IPS-20b (cell line): ENCODE measurements around the gene MMP17.
"Not testable (repeated sequence)": the region's sequence is repeated elsewhere in the genome, so short reads cannot be mapped to it uniquely, and the experiment has no call there.

Experiments used
- H3K27ac ChIP-seq: one replicate; pipeline ENCODE4 v1.5.1; 2013; ENCODE audit warnings: low read length
- H3K27me3 ChIP-seq: 2 replicates; pipeline ENCODE4 v1.6.1; 2013; ENCODE audit warnings: mild to moderate bottlenecking, low read length, inconsistent platforms; ENCODE audit not compliant: insufficient read depth
- H3K36me3 ChIP-seq: 2 replicates; pipeline ENCODE4 v1.6.1; 2013; ENCODE audit warnings: low read depth, mild to moderate bottlenecking, inconsistent platforms, low read length, moderate library complexity; ENCODE audit not compliant: insufficient read depth
- H3K4me1 ChIP-seq: 2 replicates; pipeline ENCODE4 v1.6.1; 2013; ENCODE audit warnings: mild to moderate bottlenecking, control low read depth, inconsistent platforms, low read length, moderate library complexity; ENCODE audit not compliant: insufficient read depth
- H3K4me3 ChIP-seq: 2 replicates; pipeline ENCODE4 v1.5.1; 2013; ENCODE audit warnings: mild to moderate bottlenecking, low read length, inconsistent platforms
- H3K9ac ChIP-seq: 2 replicates; pipeline ENCODE4 v1.6.1; 2013; ENCODE audit warnings: low read depth, mild to moderate bottlenecking, inconsistent platforms, low read length, moderate library complexity
- H3K9me3 ChIP-seq: 2 replicates; pipeline ENCODE4 v1.6.1; 2013; ENCODE audit warnings: mild to moderate bottlenecking, low read depth, low read length, inconsistent platforms; ENCODE audit not compliant: insufficient read depth

MMP17 gene

DNA sequence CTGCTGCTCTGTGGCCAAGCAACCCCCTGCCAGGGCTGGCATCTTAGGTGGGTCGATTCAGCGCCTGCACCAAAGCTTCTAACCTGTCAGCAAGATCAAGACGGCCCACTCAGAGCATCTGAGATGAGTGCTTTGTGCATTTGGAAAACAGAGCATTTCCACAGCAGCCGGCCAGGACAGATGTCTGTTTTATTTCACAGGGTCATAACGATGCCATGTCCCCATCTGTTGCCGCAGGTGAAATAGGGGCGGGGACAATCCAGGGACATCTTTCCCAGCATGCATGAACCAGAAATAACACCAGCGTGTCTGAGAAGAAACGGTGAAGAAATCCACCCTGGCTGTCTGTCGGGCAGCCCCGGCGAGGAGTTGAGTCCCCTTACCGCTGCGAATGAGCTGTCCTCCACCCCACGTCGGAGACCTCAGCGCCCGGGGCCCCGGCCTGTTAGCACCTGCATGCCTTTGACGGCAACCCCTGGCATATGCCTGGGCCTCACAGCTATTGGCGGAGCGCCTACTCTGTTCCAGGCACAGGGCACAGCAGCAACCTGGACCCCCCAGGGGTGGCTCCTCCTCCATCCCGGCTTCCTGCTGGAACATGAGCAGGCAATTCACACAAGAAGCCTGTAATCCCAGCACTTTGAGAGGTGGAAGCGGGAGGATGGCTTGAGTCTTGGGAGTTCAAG lies 35.7 kb downstream of the MMP17 start:
- no peak overlapping the region for H3K4me3 ChIP-seq
- no peak overlapping the region for H3K9ac ChIP-seq
- no peaks in the 10 kb centered on the region for H3K36me3 ChIP-seq
- no peaks in the 10 kb centered on the region for H3K9me3 ChIP-seq
- H3K4me1 ChIP-seq = peaks cover 9% of the 10 kb centered on the region; the same call in 1 of the 2 replicates
- no peak overlapping the region for H3K27ac ChIP-seq
- no peaks in the 10 kb centered on the region for H3K27me3 ChIP-seq

DNA sequence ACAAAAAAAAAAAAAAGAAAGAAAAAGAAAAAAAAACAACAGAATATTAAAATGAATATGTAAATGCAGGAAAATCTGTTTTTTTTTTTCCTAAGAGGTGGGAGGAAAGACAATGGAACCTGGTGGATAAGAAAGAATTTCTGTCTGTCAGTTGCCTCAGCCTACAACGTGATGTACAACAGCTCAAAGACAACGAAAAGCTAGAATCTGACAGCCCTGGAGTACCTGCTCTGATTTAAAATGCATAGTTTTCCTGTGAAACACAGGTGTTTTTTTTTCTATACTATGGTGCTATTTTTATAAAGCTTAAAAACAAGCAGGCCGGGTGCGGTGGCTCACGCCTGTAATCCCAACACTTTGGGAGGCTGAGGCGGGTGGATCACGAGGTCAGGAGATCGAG lies 36.3 kb downstream of the MMP17 start:
- Histone ChIP-seq H3K9ac (no peak overlapping the region), H3K4me3 (no peak overlapping the region), H3K4me1 (peaks cover 9% of the 10 kb centered on the region; the same call in 1 of the 2 replicates), H3K27ac (no peak overlapping the region), H3K27me3 (no peaks in the 10 kb centered on the region), H3K36me3 (no peaks in the 10 kb centered on the region), H3K9me3 (no peaks in the 10 kb centered on the region)

DNA sequence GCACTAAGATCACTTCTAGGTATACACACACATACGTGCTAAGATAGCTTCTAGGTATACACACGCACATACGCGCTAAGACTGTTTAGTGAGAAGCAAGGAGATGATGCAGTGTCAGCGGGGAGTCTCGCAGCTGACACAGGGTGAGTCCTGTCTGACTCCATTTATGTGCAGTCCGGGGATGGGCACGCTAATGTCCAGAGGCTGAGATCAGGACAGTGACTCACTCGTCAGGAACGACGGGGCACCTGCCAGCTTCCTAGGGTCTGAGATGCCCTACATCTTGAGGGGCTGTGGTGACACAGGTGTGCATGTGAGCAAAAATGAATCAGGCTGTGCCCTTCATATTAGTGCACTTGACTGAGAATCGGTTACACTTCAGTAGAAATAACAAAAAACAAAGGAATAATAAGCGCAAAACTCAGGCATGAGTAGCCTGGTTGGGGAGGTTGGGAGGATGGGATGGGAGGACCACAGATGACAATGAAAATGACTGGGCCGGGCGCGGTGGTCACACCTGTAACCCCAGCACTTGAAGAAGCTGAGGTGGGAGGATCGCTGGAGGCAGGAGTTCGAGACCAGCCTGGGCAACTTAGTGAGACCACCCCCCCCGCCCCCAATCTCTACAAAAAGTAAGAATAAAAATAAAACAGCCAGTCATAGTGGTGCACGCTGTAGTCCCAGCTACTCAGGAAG lies 37.1 kb downstream of the MMP17 start:
- Histone ChIP-seq H3K9ac (no peak overlapping the region), H3K36me3 (no peaks in the 10 kb centered on the region), H3K4me1 (peaks cover 9% of the 10 kb centered on the region; the same call in 1 of the 2 replicates), H3K27ac (no peak overlapping the region), H3K27me3 (no peaks in the 10 kb centered on the region), H3K9me3 (no peaks in the 10 kb centered on the region), H3K4me3 (no peak overlapping the region)

DNA sequence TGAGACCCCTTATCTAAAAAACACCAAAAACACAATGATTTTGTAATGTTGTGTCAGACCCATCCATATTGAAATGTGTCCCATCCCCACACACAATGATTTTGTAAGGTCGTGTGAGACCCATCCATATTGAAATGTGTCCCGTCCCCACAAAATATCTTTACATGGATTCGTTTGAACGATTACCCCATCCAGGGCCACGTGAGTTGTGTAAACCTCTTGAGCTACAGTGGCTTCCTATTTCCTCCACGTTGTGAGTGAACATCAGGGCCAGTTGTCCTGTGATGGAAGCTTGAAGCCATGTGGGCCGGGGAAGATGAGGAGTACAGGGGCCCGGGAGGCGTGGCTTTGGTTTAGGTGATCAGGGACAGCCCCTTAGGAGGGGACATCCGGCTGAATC lies 39.3 kb downstream of the MMP17 start:
- no peaks in the 10 kb centered on the region for H3K9me3 ChIP-seq
- no peak overlapping the region for H3K9ac ChIP-seq
- H3K36me3 ChIP-seq = no peaks in the 10 kb centered on the region
- H3K27me3 ChIP-seq = no peaks in the 10 kb centered on the region
- no peak overlapping the region for H3K4me3 ChIP-seq
- peaks cover 8% of the 10 kb centered on the region; the same call in 1 of the 2 replicates for H3K4me1 ChIP-seq
- no peak overlapping the region for H3K27ac ChIP-seq

DNA sequence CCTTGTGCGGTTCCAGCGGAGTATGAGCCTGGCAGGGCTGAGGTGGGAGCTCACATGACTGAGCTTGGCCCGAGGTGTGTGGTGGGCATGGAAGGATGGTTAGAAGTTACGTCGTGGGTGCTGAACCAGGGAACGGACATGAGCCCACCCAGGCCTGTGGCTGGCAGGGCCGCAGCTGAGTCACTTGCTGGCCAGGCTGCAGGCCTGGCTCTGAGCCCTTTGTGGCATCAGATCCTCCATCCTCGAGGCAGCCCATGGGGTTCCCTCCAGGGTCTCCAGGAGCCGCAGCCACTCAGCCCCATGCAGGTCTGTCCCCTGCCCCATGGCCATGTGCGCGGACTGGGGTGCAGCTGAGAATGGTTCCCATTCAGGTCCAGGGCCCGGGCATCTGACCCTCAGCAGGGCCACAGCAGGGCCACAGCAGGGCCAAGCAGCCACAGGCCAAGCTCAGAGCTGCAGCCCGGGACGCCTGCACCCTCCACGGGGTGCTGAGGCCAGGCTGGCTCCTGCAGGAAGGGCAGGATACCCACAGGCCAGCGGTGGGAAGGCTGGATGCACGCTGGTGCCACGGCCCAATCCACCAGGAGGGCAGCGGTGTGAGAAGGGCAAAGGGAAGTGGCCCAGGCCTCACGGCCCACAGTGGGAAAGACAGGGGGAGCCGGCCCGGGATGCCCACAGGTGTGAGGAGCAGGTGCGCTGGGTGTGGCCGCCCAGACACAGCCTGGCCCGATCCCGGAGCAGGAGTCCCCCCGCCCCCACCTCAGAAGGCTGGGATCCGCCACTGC lies 39.9 kb downstream of the MMP17 start:
- H3K36me3 ChIP-seq = no peaks in the 10 kb centered on the region
- H3K4me1 ChIP-seq = 0 out of 2 replicates have a peak, but pooled peaks cover 3% of the 10 kb centered on the region
- no peak overlapping the region for H3K4me3 ChIP-seq
- no peak overlapping the region for H3K27ac ChIP-seq
- no peaks in the 10 kb centered on the region for H3K27me3 ChIP-seq
- H3K9ac ChIP-seq = no peak overlapping the region
- H3K9me3 ChIP-seq = no peaks in the 10 kb centered on the region

DNA sequence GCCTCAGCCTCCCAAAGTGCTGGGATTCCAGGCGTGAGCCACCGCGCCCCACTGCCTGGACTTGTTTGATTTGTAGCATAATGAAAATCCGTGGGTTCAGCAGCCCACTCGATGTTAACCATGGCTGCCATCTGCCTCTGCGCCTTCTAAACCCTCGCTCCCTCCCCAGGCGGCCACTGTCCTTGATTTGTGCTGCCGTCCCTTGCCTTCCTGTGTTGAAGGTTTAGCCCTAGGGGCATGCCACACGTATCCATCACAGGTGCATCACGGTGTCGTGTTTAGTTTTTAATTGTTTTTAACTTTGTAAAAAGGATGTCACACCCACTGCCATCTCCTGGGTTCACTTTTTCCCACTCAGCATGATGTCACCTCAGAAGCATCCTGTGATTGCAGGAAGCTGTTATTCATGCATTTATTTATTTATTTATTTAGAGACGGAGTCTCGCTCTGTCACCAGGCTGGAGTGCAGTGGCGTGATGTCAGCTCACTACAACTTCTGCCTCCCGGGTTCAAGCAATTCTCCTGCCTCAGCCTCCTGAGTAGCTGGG lies 41.8 kb downstream of the MMP17 start:
- H3K36me3 ChIP-seq = no peaks in the 10 kb centered on the region
- no peaks in the 10 kb centered on the region for H3K4me1 ChIP-seq
- H3K9ac ChIP-seq = no peak overlapping the region
- no peaks in the 10 kb centered on the region for H3K27me3 ChIP-seq
- 0 out of 2 replicates have a peak, but pooled peaks cover 4% of the 10 kb centered on the region for H3K9me3 ChIP-seq
- H3K4me3 ChIP-seq = no peak overlapping the region
- no peak overlapping the region for H3K27ac ChIP-seq

DNA sequence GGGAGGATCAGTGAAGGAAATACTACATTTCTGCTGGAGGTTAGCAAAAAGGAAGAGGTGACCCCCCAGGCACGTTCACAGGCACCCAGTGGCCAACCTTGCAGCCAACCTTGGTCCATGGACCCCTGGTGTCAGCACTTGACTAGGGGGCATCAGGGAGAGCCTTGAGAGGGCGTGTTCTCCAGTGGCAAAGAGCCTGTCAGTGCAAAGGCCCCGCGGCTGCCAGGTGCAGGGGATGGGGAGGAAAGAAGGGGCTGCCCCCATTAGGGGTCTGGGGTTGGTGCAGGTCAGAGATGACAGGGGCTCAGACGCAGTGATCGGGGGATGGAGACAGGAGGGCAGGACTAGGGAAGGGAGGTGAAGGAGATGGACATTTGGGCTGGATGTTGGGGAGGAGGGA lies 43.5 kb downstream of the MMP17 start:
- no peak overlapping the region for H3K4me3 ChIP-seq
- no peaks in the 10 kb centered on the region for H3K36me3 ChIP-seq
- no peak overlapping the region for H3K9ac ChIP-seq
- no peaks in the 10 kb centered on the region for H3K27me3 ChIP-seq
- no peak overlapping the region for H3K27ac ChIP-seq
- 0 out of 2 replicates have a peak, but pooled peaks cover 4% of the 10 kb centered on the region for H3K9me3 ChIP-seq
- H3K4me1 ChIP-seq = no peaks in the 10 kb centered on the region

DNA sequence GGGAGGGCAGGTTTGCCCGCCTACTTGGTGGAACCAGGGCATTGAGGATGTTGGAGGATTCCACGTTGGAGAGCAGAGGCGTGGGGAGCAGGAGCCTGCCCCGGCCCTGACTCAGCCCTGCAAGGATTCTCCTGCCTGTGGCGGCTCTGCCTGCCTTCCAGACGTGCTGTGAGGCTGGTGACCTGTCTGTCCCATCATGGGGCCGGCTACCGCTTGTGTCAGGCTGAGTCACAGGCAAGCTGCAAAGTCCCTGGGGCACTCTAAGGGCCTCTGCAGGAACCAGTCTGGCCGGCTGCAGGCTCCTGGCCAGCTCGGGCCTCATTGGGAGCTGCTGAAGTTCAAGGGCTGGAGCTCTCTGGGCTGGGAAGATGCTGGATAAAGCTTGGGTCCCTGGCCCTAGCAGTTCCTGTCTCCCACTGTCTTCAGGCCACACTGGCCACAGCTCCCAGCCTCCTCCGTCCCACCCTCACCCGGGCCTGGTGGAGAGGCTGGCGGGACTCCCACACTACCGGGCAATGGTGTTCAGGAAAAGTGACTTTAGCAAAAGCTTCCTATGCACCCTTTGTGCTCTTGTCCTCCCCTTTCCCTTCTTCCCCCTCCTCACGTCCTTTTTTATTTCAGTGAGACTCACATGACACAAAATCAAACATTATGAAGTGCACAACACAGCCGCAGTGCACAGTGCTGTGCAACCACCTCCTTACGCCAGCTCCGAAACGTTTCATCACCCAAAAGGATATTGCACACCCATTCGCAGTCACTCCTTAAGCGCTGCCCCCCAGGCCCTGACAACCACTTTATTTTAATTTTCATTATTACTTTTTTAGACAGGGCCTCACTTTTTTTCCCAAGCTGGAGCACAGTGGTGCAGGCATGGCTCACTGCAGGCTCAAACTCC lies 44.2 kb downstream of the MMP17 start:
- Histone ChIP-seq H3K4me3 (no peak overlapping the region), H3K9me3 (0 out of 2 replicates have a peak, but pooled peaks cover 4% of the 10 kb centered on the region), H3K27me3 (no peaks in the 10 kb centered on the region), H3K36me3 (no peaks in the 10 kb centered on the region), H3K4me1 (no peaks in the 10 kb centered on the region), H3K9ac (no peak overlapping the region), H3K27ac (no peak overlapping the region)

DNA sequence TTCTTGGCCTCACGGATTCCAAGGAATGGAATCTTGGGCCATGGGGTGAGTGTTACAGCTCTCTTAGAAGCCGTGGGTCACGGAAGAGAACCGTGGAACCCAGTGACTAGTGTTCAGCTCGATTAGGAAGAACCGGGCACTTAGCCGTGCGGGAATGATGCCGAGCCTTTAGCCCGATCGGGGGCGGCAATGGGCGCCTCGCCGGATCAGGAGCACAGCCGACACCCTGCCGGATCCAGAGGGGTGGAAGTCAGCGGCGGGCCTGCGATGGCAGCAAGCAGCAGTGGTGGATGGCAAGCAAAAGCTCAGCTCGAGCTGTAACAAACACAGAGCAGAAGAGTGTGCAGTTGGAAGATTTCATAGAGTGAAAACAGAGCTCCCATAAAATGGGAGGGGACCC lies 45.1 kb downstream of the MMP17 start:
- 0 out of 2 replicates have a peak, but pooled peaks cover 4% of the 10 kb centered on the region for H3K9me3 ChIP-seq
- H3K9ac ChIP-seq = no peak overlapping the region
- H3K36me3 ChIP-seq = no peaks in the 10 kb centered on the region
- peaks cover 1% of the 10 kb centered on the region; the same call in 1 of the 2 replicates for H3K4me1 ChIP-seq
- H3K27me3 ChIP-seq = no peaks in the 10 kb centered on the region
- no peak overlapping the region for H3K27ac ChIP-seq
- no peak overlapping the region for H3K4me3 ChIP-seq

DNA sequence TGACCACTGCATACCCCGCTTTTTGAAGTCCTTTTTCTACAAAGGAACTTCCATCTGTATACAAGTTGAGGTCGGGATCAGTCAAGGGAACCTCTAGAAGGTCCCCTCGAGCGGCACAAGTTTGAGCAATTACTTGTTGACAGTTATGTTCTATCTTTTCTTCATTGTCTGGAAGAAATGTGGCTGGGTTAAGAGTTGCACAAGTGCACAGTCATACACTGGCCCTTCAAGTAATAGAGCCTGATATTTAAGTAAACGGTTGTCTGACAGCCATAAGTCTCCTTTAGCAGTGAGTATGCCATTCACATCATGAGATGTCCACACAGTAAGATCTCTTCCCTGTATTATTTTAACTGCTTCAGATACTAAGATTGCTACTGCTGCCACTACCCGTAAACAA lies 46.8 kb downstream of the MMP17 start:
- not testable (repeated sequence) for H3K27ac ChIP-seq, H3K9ac ChIP-seq, H3K9me3 ChIP-seq, H3K36me3 ChIP-seq, H3K27me3 ChIP-seq, H3K4me3 ChIP-seq
- peaks cover 11% of the 10 kb centered on the region for H3K4me1 ChIP-seq

DNA sequence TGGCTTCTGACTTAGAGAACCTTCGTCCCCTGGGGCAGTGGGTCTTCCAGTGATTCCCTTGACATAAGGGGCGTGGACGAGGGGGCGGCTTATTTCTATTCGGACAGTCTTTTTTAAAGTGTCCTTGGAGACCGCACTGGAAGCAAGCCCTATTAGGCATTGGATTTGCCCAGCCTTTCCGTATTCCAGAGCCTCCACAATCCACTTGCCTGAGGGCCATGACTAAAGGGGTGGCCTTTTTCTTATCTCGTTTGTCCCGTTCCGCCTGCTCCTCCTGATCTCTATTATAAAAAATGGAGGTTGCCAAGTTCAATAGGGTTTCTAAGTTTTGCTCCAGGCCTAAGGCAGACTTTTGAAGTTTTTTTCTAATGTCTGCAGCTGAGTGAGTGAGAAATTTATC lies 49.0 kb downstream of the MMP17 start:
- not testable (repeated sequence) for H3K4me3 ChIP-seq, H3K27ac ChIP-seq

More for the DNA sequence above, 49.0 kb downstream of the MMP17 start:
- H3K9ac ChIP-seq, H3K27me3 ChIP-seq, H3K36me3 ChIP-seq, H3K9me3 ChIP-seq: not testable (repeated sequence)
- H3K4me1 ChIP-seq = peaks cover 11% of the 10 kb centered on the region
